OCI-LY3 (cell line): ENCODE results near the gene TBC1D4.

Experiments
- H2AFZ ChIP-seq: fragments of 200-600, 300-600 bp; shearing (Covaris generic); 2 replicates; pipeline ENCODE4 v1.6.0; 2014; ENCODE audit warnings: antibody characterized with exemption, low read depth, low read length
- H3K27ac ChIP-seq: fragments of 200-600, 300-600 bp; sonication (generic); 2 replicates; pipeline ENCODE4 v1.5.1; 2014; ENCODE audit warnings: mild to moderate bottlenecking, low read length, moderate library complexity, mixed read lengths
- H3K27me3 ChIP-seq: fragments of 200-600, 300-600 bp; sonication (generic); 2 replicates; pipeline ENCODE4 v1.6.1; 2014; ENCODE audit warnings: low read depth, low read length, mixed read lengths
- H3K36me3 ChIP-seq: fragments of 200-600, 300-600 bp; sonication (generic); replicated peaks from 2 replicates; pipeline ENCODE3; 2014; ENCODE audit warnings: low read depth, low read length, mixed read lengths
- H3K4me1 ChIP-seq: fragments of 300-600, 200-600 bp; sonication (generic); 2 replicates; pipeline ENCODE4 v1.6.1; 2014; ENCODE audit warnings: low read length, mixed read lengths
- H3K4me2 ChIP-seq: fragments of 200-600, 300-600 bp; sonication (generic); 2 replicates; pipeline ENCODE4 v1.6.1; 2014; ENCODE audit warnings: low read length, mixed read lengths
- H3K4me3 ChIP-seq: fragments of 300-600, 200-600 bp; sonication (generic); 2 replicates; pipeline ENCODE4 v1.5.1; 2014; ENCODE audit warnings: antibody characterized with exemption, mild to moderate bottlenecking, low read length, moderate library complexity
- H3K79me2 ChIP-seq: fragments of 300-600, 200-600 bp; shearing (Covaris generic); 2 replicates; pipeline ENCODE4 v1.6.1; 2014; ENCODE audit warnings: mild to moderate bottlenecking, low read length, mixed read lengths
- H3K9ac ChIP-seq: fragments of 300-600, 200-600 bp; shearing (Covaris generic); 2 replicates; pipeline ENCODE4 v1.6.0; 2014; ENCODE audit warnings: mild to moderate bottlenecking, low read length, moderate library complexity
- H3K9me3 ChIP-seq: fragments of 200-600, 300-600 bp; shearing (Covaris generic); 2 replicates; pipeline ENCODE4 v1.6.1; 2014; ENCODE audit warnings: low read length, mixed read lengths; ENCODE audit not compliant: insufficient read depth
- H4K20me1 ChIP-seq: fragments of 200-600, 300-600 bp; sonication (generic); 2 replicates; pipeline ENCODE4 v1.6.1; 2016; ENCODE audit warnings: low read length, mixed read lengths; ENCODE audit not compliant: insufficient read depth
- EZH2phosphoT487 ChIP-seq: fragments of 200-600 bp; shearing (Covaris generic); IDR thresholded peaks from 2 replicates; pipeline ENCODE4 v1.6.1; 2018; ENCODE audit warnings: antibody characterized with exemption, mixed run types, low read depth
- TF ChIP-seq, protein P1 (sequence below): fragments of 200-600, 300-600 bp; sonication (generic); IDR thresholded peaks from 2 replicates; pipeline ENCODE4 v1.5.1; 2014; ENCODE audit warnings: antibody characterized with exemption, low read length, low read depth

Gene TBC1D4

DNA sequence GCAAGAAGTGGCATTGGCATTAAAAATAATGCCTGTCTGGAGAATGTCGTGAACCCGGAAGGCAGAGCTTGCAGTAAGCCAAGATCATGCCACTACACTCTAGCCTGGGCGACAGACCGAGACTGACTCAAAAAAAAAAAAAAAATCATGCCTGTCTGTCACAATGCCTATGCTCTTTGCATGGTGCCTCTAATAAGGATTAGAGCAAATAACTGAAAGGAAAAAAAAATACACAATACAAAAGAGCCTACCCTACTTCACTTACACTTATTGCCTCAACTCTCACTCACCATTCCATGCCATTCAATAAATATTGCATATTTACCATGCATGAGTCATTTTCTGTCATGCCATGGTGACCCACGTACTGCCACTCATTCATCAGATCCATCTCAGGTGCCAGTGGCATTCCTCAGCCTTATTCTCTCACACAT, 49.1 kb downstream of the TBC1D4 start:
- Histone ChIP-seq H3K4me3 (no peak overlapping the region), H3K36me3 (no peaks in the 10 kb centered on the region), H2AFZ (no peak overlapping the region), H3K4me2 (no peak overlapping the region), H3K27ac (no peak overlapping the region), H3K79me2 (no peaks in the 10 kb centered on the region), H3K9me3 (no peaks in the 10 kb centered on the region), H4K20me1 (no peaks in the 10 kb centered on the region), H3K9ac (no peak overlapping the region), H3K4me1 (peaks cover 37% of the 10 kb centered on the region), H3K27me3 (0 out of 2 replicates have a peak, but pooled peaks cover 4% of the 10 kb centered on the region)
- no peak for TF ChIP-seq EZH2phosphoT487
- TF ChIP-seq, protein P1, sequence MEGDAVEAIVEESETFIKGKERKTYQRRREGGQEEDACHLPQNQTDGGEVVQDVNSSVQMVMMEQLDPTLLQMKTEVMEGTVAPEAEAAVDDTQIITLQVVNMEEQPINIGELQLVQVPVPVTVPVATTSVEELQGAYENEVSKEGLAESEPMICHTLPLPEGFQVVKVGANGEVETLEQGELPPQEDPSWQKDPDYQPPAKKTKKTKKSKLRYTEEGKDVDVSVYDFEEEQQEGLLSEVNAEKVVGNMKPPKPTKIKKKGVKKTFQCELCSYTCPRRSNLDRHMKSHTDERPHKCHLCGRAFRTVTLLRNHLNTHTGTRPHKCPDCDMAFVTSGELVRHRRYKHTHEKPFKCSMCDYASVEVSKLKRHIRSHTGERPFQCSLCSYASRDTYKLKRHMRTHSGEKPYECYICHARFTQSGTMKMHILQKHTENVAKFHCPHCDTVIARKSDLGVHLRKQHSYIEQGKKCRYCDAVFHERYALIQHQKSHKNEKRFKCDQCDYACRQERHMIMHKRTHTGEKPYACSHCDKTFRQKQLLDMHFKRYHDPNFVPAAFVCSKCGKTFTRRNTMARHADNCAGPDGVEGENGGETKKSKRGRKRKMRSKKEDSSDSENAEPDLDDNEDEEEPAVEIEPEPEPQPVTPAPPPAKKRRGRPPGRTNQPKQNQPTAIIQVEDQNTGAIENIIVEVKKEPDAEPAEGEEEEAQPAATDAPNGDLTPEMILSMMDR, result no peak

DNA sequence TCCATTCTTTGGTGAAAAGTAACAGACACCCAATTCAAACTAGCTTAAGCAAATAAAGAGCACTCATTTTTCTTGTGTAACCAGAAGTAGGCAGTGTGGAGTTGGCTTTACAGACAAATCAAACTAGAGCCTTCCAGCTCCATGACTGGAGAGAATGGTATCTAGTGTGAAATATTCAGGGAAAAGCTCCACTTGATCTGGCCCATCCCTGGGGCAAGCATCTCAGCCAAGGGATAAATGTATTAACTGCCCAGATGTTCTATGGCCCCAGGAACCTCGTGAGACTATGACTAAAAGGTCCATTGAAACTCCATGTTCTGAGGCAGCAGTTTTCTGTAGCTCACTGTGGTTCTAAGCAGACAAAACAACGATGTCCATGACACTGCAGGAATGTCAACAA, 49.9 kb downstream of the TBC1D4 start:
- H3K4me2 ChIP-seq, result no peak overlapping the region
- 0 out of 2 replicates have a peak, but pooled peaks cover 4% of the 10 kb centered on the region for H3K27me3 ChIP-seq
- no peaks in the 10 kb centered on the region for H3K79me2 ChIP-seq
- no peak overlapping the region for H2AFZ ChIP-seq
- no peak overlapping the region for H3K4me3 ChIP-seq
- no peaks in the 10 kb centered on the region for H4K20me1 ChIP-seq
- H3K9ac ChIP-seq, result no peak overlapping the region
- no peak for TF ChIP-seq EZH2phosphoT487
- TF ChIP-seq, protein P1, result peak; percentile 40
- H3K36me3 ChIP-seq, result no peaks in the 10 kb centered on the region
- H3K27ac ChIP-seq, result no peak overlapping the region
- H3K4me1 ChIP-seq, result peaks cover 37% of the 10 kb centered on the region
- no peaks in the 10 kb centered on the region for H3K9me3 ChIP-seq

DNA sequence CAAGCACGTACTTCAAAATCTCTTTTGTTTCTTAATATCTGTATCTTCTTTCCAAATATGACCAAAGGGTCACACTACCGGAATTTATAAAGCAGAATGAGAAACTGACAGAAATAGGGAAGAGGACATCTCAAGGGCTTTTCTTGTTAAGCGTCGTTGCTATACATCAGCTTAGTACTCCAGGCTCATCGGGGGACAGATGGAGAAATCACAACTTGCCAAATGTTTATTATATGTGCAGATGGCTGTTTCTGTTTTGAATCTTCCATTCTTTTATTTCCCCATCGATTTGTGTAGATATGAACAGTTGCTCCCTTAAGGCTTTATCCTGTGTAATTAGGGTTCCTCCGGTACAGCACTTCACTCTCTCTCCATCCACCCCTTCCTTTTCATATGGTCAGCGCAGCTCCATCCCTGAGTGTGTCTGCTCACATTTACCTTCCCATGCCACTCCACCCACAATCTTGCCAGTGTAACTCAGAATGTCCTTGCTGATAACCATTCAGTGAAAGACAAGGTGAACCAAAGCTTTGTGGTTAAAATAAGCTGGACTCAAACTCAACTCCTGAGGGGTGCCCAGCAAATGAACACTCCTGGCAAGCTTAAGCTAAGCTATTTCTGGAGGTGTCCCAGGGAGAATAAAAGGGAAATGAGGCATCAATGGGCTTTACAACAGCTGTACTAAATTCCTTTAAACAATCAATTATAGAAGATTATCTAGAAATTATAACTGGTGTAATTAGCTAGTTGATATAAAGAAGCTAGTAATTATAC, 51.3 kb downstream of the TBC1D4 start:
- TF ChIP-seq, protein P1, result no peak
- no peak for TF ChIP-seq EZH2phosphoT487
- Histone ChIP-seq H4K20me1 (no peaks in the 10 kb centered on the region), H3K9ac (peak overlapping the region; percentile 14; the same call in 1 of the 2 replicates), H3K4me2 (peak overlapping the region; percentile 81), H2AFZ (peak overlapping the region; percentile 10; the same call in 1 of the 2 replicates), H3K27ac (peak overlapping the region; percentile 26), H3K4me3 (peak overlapping the region; percentile 65), H3K79me2 (no peaks in the 10 kb centered on the region), H3K9me3 (no peaks in the 10 kb centered on the region), H3K36me3 (no peaks in the 10 kb centered on the region), H3K27me3 (0 out of 2 replicates have a peak, but pooled peaks cover 4% of the 10 kb centered on the region), H3K4me1 (peaks cover 37% of the 10 kb centered on the region)

DNA sequence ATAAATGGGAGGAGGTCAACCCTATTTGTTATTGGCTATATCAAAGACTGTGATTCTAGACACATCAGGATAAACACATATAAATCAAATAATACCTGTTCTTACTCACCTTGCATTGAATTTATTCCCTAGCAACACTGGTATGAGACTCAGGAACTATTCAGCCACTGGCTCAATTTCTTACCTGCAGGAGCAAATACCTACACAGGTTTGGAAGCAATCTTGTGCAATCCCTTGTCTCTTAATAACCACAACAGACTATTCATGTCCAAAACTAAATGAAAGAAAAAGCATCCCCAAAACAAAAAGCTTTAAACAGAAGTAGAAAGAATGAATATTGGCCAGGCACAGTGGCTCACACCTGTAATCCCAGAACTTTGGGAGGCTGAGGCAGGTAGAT, 55.5 kb downstream of the TBC1D4 start:
- TF ChIP-seq, protein P1, result no peak
- no peak for TF ChIP-seq EZH2phosphoT487
- H3K79me2 ChIP-seq, result no peaks in the 10 kb centered on the region
- H3K4me2 ChIP-seq, result no peak overlapping the region
- H3K27me3 ChIP-seq, result 0 out of 2 replicates have a peak, but pooled peaks cover 4% of the 10 kb centered on the region
- no peak overlapping the region for H3K9ac ChIP-seq
- H3K27ac ChIP-seq, result no peak overlapping the region
- H2AFZ ChIP-seq, result no peak overlapping the region
- H3K9me3 ChIP-seq, result no peaks in the 10 kb centered on the region
- no peak overlapping the region for H3K4me3 ChIP-seq
- peaks cover 38% of the 10 kb centered on the region for H3K4me1 ChIP-seq
- H4K20me1 ChIP-seq, result no peaks in the 10 kb centered on the region
- no peaks in the 10 kb centered on the region for H3K36me3 ChIP-seq
